NOMO-1 treated with dmso at 0.1 percent for 144 hours (cell line): ENCODE measurements around the gene ABCC4.
A peak's percentile ranks its signal among the peaks of the same experiment; 100 is the strongest.

Experiments
- DNase-seq: peaks from one replicate; lab custom pipeline; 2025; ENCODE audit not compliant: unreplicated experiment; lab: John Stamatoyannopoulos, UW

Gene ABCC4

GRCh38 chr13:95235199-95235756 lies 66.0 kb downstream of the ABCC4 start:
- no peak for DNase-seq

- DNase-seq = no peak
These were observed 67.0 kb downstream of the ABCC4 start for GRCh38 chr13:95234242-95234641.

- DNase-seq = no peak
These were observed 68.1 kb downstream of the ABCC4 start for GRCh38 chr13:95233026-95233635.

GRCh38 chr13:95231393-95231792 lies 69.9 kb downstream of the ABCC4 start:
- no peak for DNase-seq

DNA sequence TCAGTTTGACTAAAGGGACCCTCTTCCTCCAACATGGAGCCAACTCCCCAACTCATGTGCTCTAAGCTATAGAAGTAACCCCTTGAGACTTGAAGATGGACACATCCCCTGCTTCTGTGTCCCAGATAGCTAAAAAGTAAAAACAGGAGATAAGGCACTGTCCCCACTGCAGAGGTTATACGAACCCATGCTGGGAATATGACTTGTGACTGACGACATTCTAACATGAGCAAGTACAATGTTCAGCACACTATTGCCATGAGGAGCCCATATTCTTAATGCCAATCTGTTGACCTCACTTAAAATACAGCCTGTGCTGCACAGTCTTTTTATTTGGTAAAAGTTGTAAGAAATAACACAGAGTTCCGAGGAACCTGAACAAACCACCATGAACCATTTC lies 71.4 kb downstream of the ABCC4 start:
- no peak for DNase-seq

DNA sequence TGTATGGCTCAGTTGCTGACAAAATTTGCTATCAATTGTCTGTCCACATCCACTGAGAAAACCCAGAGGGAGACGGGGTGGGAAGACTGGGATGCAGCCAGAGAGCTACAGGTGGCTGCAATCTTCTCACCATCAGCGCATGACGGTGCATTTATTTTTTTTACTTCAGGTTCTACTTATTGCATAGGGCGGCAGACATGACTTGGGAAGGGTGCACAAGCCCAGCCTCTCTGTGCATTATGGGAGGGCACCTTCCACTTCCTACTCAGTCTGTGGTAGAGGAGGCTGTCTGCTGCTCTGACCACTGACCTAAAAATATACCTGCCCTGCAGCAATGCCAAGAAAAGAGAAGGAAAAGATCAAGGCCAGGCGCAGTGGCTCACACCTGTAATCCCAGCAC lies 73.1 kb downstream of the ABCC4 start:
- DNase-seq = no peak

GRCh38 chr13:95226932-95227695 lies 74.1 kb downstream of the ABCC4 start:
- peak; percentile 16 for DNase-seq

DNA sequence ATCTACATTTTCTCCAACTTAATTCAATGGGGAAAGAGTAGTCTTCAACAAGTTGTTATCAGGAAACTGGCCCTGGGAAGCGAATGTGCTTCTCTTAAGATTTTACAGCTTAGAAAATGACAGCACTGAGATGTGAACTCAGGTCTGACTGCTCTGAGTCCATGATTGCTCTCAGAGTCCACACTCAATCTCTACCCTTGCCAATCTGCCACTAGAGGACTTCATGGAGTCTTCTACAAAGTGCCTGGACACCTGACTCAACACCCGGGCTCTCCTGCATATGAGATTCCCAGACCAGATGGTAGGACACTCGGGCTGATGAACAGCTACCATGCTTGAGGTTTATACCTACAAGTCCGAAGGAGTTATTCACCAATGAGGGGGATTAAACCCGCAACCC lies 74.8 kb downstream of the ABCC4 start:
- no peak for DNase-seq

GRCh38 chr13:95226050-95226449 lies 75.2 kb downstream of the ABCC4 start:
- no peak for DNase-seq

GRCh38 chr13:95224064-95224463 lies 77.2 kb downstream of the ABCC4 start:
- no peak for DNase-seq

DNA sequence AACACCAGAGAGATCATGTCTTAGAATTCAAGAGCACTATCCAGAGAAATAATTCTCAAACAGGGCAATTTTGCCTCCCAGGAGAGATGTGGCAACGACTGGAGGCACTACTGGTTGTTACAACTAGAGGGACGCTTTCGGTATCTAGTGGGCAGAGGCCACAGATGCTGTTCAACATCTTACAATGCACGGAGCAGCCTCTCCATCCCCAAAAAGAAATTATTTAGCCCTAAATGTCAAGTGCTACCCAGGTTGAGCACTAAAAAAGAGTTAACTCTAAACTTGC lies 78.6 kb downstream of the ABCC4 start:
- DNase-seq = no peak

DNA sequence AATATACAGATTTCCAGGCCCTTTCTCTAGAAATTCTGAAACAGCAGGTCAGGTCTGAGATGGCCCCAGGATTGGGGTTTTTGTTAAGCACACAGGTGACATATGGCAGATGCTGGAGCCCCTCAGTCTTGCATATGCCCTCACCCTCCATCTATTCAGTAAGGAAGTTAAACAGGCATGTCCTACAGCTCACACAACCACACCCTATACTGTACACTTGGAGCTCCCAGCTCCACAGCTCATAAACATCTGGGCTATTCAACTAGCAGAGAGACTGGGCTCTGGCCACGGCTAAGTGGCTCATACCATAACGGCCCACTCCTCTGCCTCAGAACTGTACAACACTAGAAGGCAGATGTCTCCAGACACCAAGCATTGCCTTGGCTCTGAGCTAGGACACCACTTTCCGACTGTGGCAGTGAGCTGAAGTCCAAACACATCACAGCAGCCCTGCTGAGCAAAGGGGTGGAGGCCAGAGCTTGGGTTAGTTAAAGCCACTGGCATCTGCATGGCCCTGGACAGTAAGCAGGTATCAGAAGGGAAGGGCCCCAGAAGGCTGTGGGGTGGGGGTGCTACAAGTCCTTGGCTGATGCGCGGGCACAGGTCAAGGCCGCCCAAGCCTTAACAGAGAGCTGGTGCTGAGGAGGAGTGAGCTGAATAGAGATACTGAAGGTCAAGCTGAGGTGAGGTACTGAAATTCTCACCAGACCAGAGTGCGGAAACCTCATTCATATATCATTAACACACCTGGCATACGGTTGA lies 79.1 kb downstream of the ABCC4 start:
- DNase-seq = no peak

DNA sequence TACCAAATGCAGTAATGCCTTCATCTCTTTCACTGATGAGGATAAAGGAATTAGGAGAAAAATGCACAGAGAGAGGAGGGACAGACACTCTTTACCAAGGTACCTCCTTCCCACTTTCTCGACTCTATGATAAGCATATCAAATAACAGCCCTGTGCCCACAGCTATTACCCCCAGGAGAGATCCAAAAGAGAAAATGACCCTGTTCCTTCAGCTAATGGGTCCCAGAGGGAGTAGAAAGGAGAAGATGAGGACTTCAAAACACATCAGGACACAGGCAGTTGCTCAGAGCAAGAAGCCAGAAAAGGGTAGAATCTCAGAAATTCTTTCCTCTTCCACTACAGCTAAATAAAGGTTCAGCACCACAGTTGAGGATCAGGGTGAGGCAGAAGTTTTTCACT lies 80.6 kb downstream of the ABCC4 start:
- DNase-seq = no peak

DNA sequence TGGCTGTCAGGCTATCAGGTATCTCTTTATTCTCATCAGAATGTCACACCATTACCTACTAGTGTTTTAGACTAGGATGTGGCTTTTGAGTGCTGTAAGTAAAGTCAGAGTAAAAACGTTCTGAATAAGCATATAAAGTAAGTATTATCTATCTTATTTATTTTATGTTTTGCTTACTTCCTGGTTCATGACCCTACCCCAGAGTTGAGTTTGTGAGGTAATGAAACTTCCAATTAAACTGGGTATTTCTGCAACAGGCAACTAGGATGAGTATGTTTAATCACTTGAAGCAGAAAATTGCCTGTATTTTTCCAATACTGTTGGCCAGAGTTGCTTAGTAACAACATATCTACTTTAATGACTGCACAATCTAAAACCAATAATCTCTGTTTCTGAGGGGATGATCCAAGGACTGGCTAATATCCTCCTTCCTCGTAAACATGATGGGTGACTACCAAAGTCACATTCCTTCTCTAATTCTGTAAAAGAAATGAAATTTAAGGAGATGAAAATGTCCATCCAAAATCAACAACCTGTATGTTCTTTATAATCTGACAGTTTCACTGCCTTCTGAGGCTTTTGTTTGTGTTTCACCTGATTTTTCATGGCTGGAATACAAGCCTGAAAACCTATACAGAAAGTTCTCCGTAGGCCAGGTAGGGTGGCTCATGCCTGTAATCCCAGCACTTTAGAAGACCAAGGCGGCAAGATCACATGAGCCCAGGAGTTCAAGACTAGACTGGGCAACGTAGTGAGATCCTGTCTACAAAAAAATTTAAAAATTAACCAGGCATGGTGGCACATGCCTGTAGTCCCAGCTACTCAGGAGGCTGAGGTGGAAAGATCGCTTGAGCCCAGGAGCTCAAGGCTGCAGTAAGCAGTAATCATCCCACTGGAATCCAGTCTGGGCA lies 83.1 kb downstream of the ABCC4 start:
- DNase-seq = no peak

GRCh38 chr13:95216182-95216581 lies 85.1 kb downstream of the ABCC4 start:
- DNase-seq = no peak

GRCh38 chr13:95212983-95213850 lies 88.0 kb downstream of the ABCC4 start:
- DNase-seq = no peak

GRCh38 chr13:95209109-95209508 lies 92.1 kb downstream of the ABCC4 start:
- no peak for DNase-seq

GRCh38 chr13:95207769-95208366 lies 93.4 kb downstream of the ABCC4 start:
- no peak for DNase-seq

DNA sequence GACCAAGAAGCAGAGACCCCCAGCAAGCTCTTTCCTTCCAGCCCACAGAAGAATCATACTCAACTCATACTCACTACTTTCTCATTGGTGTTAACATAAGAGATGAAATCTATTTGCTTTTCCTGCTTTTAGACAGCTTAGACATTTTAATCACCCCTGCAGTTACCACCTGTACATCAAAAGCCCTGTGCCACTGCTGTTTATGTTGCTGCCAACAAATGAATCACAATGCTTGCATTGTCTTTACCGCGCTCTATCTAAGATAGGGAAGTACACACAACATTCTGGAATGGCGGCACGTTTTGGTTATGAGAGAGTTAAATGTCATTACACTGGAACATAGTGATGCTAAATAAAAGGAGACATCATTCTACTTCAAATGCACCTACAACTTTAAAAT lies 95.1 kb downstream of the ABCC4 start:
- DNase-seq = no peak
